H7 (cell line): ENCODE measurements around the gene CLCN7. TPM values are rescaled to one million over a fixed set of nuclear protein-coding genes. Genes with fewer than 3 reads are reported as not detected.
"Not testable (repeated sequence)": the region's sequence is repeated elsewhere in the genome, so short reads cannot be mapped to it uniquely, and the experiment has no call there.

ENCODE experiments used
- DNase-seq: peaks from one replicate; pipeline ENCODE4 v3.0.0; 2012
- H3K27me3 ChIP-seq: 2 replicates; pipeline ENCODE4 v1.6.0; 2011; ENCODE audit warnings: mild to moderate bottlenecking, low read length; ENCODE audit not compliant: control insufficient read depth, insufficient read depth
- H3K36me3 ChIP-seq: replicated peaks from 2 replicates; pipeline ENCODE4 v1.5.1; 2011; ENCODE audit warnings: low read length; ENCODE audit not compliant: control insufficient read depth, insufficient read depth
- H3K4me3 ChIP-seq: 2 replicates; pipeline ENCODE4 v1.5.1; 2011; ENCODE audit warnings: low read depth, mild to moderate bottlenecking, control low read depth, low read length, moderate library complexity; ENCODE audit not compliant: insufficient read depth
- total RNA-seq: library from RNA; depleted of rRNA; stranded (reverse); fragments of >200 nt; shearing (Covaris generic); gene quantifications from 2 replicates; pipeline ENCODE4 v1.2.3, GENCODE V29; 2014

CLCN7 gene
- total RNA-seq, 1 experiment from 2014 or later = 39.1 TPM

DNA sequence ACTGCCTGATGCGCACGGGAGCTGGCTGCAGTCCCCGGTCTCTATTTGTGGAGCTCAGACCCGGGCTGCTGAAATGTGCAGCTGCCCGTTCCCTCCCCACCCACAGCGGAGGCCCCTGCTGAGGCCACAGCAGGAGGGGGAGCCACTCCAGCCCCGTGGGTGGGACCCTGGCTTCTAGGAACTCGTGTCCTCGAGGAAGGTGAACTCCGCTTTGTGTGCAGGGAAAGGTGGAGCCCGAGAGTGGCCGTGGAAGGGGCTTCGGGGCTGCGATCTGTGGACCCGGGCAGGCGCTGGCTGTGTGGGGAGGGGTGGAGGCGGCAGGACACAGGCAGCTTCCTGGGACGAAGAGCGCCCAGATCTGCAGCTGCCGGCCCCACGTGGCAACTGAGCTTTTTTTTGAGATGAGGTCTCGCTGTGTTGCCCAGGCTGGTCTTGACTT is 33.4 kb downstream of the CLCN7 start:
- Histone ChIP-seq H3K36me3 (no peaks in the 10 kb centered on the region; the same call in 1 of the 2 replicates), H3K4me3 (no peak overlapping the region), H3K27me3 (no peaks in the 10 kb centered on the region)
- DNase-seq = no peak

GRCh38 chr16:1439699-1440074 is 35.1 kb downstream of the CLCN7 start:
- H3K36me3 ChIP-seq = not testable (repeated sequence)

DNA sequence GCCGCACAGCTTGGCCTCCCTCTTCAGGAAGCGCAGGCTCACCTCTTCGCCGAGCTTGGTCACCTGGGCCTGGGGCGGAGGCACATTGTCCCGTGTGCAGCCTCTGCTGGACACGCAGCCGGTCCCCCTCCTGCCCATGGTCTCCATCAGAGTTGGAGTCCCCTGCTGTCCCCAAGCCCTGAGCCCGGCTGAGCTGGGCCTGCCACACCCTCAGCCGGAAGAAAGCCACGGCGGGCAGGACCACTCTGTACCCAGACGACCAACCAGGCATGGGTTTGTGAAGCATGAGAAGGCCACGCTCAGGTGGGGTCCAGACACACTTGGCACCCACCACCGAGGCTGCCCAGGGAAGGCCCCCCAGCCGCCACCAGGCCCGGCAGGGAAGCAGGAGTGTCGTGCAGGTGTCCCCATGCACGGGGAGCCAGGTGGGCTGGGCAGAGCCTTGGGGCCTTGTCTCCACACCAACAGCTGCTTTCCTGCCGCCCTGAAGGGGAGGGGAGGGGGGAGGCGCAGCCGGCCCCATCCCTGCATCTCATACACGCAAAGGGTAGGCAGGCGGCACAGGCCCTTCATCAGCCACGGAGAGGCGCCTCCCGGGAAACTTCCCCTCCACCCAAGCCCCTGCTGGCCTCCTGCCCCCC is 35.6 kb downstream of the CLCN7 start:
- Histone ChIP-seq H3K4me3 (no peak overlapping the region), H3K36me3 (no peaks in the 10 kb centered on the region), H3K27me3 (no peaks in the 10 kb centered on the region)
- DNase-seq = no peak

More at GRCh38 chr16:1439699-1440074, 35.1 kb downstream of the CLCN7 start:
- not testable (repeated sequence) for DNase-seq, H3K4me3 ChIP-seq, H3K27me3 ChIP-seq

GRCh38 chr16:1438229-1439057 is 36.4 kb downstream of the CLCN7 start:
- H3K36me3 ChIP-seq = no peaks in the 10 kb centered on the region
- no peak overlapping the region for H3K4me3 ChIP-seq
- no peaks in the 10 kb centered on the region for H3K27me3 ChIP-seq
- no peak for DNase-seq

- Histone ChIP-seq H3K27me3 (no peaks in the 10 kb centered on the region), H3K4me3 (no peak overlapping the region), H3K36me3 (no peaks in the 10 kb centered on the region)
- peak; percentile 79 for DNase-seq
Measured at GRCh38 chr16:1437606-1438005, 37.2 kb downstream of the CLCN7 start.

- no peaks in the 10 kb centered on the region for H3K27me3 ChIP-seq
- H3K36me3 ChIP-seq = no peaks in the 10 kb centered on the region
- no peak for DNase-seq
- no peak overlapping the region for H3K4me3 ChIP-seq
Measured at GRCh38 chr16:1436731-1437355, 38.0 kb downstream of the CLCN7 start.

DNA sequence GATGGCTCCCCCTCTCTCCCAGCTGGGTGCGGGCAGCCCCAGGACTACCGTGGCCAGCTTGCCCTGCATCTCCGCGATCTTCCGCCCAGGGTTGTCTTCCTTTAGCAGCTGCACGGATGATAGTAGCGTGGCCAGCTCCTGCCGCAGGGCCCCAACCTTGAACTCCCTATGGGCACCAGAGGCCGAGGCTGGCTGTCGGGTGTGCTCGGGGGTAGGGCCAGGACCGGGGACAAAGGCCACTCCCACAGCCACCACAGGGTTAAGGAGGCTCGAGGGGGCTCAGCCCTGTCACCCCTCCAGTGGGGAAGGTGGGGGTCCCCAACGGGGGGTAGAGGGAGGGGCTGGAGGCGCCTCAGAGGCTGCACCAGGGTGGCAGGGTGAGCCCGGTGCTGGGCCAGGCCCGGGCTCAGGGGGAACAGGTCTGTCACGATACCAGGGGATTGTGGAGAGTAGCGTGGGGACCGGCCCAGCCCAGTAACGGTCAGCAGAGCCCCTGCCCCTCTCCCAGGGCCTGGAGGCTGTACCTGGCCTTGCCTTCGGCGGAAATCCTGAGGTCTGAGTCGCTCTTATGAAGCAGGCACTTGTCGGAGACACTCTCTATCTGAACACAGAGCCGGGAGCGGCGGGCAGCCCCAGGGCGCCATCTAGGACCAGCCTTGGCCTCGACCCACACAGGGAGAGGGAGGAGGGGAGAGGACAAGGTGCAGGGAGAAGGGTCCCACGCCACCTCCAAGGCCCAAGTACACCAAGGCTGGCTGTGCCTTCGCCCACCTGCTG is 38.7 kb downstream of the CLCN7 start:
- DNase-seq = peak; percentile 89
- no peak overlapping the region for H3K4me3 ChIP-seq
- no peaks in the 10 kb centered on the region for H3K27me3 ChIP-seq
- no peaks in the 10 kb centered on the region for H3K36me3 ChIP-seq

DNA sequence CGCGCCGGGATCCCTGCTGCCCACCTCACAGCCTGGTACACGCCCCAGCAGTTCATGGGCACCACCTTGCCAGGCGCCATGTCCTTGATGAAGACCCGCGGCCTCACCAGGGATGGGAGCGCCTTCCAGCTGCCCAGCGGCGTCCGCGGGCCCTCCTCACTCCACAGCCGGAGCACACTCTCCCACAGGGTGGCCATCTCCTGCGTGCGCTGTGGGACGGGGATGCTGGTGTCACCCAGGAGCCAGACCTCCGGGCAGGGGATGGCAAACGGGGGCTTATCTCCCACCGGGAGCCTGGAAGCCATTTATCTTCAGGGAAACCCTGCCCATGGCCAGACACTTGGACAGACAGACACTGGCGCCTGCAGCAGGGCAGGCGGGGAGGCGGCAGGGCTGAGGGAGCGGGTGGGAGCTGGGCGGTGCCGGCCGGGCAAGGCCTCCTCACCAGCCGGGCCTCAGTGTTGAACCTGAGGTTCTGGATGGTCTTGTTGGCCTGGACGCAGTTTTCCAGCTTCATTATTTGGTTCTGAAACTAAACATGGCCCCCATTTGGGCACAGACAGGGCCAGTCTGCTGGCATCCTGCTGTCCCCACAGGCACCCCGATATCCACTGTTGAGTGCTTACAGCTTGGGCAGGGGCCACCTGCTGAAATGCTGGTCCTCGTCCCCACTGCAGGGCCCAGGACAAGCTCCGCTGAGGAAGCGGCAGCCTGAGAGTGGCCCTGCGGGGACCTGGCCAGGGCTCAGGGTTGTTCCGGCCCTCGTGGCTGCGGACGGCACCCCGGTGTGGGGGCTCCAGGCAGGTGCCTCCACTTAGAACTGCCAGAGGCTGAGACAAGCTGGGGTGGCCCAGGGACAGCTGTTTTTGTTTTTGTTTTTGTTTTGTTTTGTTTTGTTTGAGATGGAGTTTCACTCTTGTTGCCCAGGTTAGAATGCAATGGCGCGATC is 39.9 kb downstream of the CLCN7 start:
- no peak for DNase-seq
- H3K27me3 ChIP-seq = no peaks in the 10 kb centered on the region
- H3K4me3 ChIP-seq = no peak overlapping the region
- H3K36me3 ChIP-seq = no peaks in the 10 kb centered on the region

GRCh38 chr16:1433756-1434155 is 41.1 kb downstream of the CLCN7 start:
- peak; percentile 69 for DNase-seq
- Histone ChIP-seq H3K36me3 (no peaks in the 10 kb centered on the region), H3K4me3 (no peak overlapping the region), H3K27me3 (no peaks in the 10 kb centered on the region)

GRCh38 chr16:1433263-1433560 is 41.6 kb downstream of the CLCN7 start:
- Histone ChIP-seq H3K4me3 (no peak overlapping the region), H3K27me3 (no peaks in the 10 kb centered on the region), H3K36me3 (no peaks in the 10 kb centered on the region)
- peak; percentile 61 for DNase-seq

GRCh38 chr16:1432388-1433262 is 42.2 kb downstream of the CLCN7 start:
- Histone ChIP-seq H3K36me3 (no peaks in the 10 kb centered on the region), H3K27me3 (no peaks in the 10 kb centered on the region), H3K4me3 (no peak overlapping the region)
- peak; percentile 66 for DNase-seq

DNA sequence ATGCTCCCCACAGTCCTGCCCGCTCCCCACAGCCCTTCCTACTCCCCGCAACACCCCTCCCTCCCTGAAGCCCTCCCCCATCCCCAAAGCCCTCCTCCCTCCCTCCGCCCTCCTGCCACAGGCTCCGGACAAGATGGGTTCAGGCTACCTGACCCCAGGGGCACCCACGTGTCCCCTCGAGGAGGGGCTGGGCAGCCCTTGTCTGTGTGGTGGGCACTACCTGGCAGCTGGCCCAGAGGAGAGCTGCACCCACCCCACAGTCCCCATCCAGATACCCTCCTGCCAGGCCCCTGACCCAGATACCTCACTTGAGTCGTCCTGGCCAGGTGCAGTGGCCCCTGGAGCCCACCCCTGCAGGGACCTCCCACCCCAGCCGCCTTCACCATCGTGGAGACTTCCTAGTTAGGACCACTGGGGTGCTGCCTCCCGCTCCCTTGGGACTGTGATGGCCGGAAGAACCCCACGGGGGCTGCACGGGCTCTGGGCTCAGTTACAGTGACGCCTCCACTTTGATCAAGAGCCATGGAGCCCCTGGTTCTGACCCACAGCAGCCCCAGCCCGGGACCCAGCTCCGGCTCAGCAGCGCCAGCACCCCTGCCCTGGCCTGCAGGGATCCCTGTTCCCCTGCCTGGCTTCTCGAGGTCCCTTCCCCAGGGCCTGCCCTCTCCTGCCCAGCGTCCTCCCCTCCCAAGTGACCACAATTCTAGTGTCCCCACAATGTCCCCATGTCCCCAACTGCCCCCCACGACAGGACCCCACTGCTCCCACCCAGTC is 43.1 kb downstream of the CLCN7 start:
- DNase-seq = peak; percentile 57
- Histone ChIP-seq H3K36me3 (no peaks in the 10 kb centered on the region), H3K4me3 (no peak overlapping the region), H3K27me3 (no peaks in the 10 kb centered on the region)
